IMR-90 (cell line): ENCODE measurements around the gene AP3S1. TPM values are rescaled to one million over a fixed set of nuclear protein-coding genes. Genes with fewer than 3 reads are reported as not detected.

Experiments used
- ATAC-seq: fragments of 200-7000 bp; cut with Tn5 transposase; 2 replicates; pipeline ENCODE4 v1.9.1; 2020; ENCODE audit warnings: low read depth, mild to moderate bottlenecking, moderate library complexity
- BruUV-seq: library from RNA; stranded (reverse); fragments of 400-500 nt; replicated peaks from 2 replicates; lab custom pipeline; 2021; lab: Mats Ljungman, UMichigan
- CTCF ChIA-PET: fragments of 300-600 bp; formaldehyde crosslinking; extraction: SDS; loops from one replicate; lab custom pipeline; 2021; ENCODE audit warnings: antibody characterized with exemption; lab: Yijun Ruan, JAX
- POLR2A ChIA-PET: fragments of 300-600 bp; sonication (Branson Sonifier 250); formaldehyde crosslinking; loops from one replicate; lab custom pipeline; 2022; ENCODE audit warnings: antibody characterized with exemption; ENCODE audit not compliant: unreplicated experiment; lab: Charles Lee
- DNase-seq: peaks from one replicate; pipeline ENCODE4 v3.0.0; 2013
- H2AFZ ChIP-seq: replicated peaks from 2 replicates; pipeline ENCODE3; 2013; ENCODE audit warnings: low read length, mild to moderate bottlenecking; ENCODE audit not compliant: poor library complexity
- H2AK5ac ChIP-seq: 2 replicates; pipeline ENCODE4 v1.6.1; 2013; ENCODE audit warnings: low read depth, low read length, inconsistent platforms
- H2AK9ac ChIP-seq: replicated peaks from 2 replicates; pipeline ENCODE3; 2013; ENCODE audit warnings: mild to moderate bottlenecking, low read depth, low read length, moderate library complexity; ENCODE audit not compliant: poor library complexity
- H2BK120ac ChIP-seq: 2 replicates; pipeline ENCODE4 v1.6.1; 2013; ENCODE audit warnings: low read depth, low read length, inconsistent platforms
- H2BK15ac ChIP-seq: 3 replicates; pipeline ENCODE4 v1.6.1; 2013; ENCODE audit warnings: low read depth, low read length, inconsistent platforms
- H2BK20ac ChIP-seq: 2 replicates; pipeline ENCODE4 v1.6.1; 2013; ENCODE audit warnings: low read depth, mild to moderate bottlenecking, inconsistent platforms, low read length, moderate library complexity
- H2BK5ac ChIP-seq: 2 replicates; pipeline ENCODE4 v1.6.1; 2013; ENCODE audit warnings: mild to moderate bottlenecking, low read depth, low read length, inconsistent platforms; ENCODE audit not compliant: poor library complexity, severe bottlenecking
- H3K14ac ChIP-seq: replicated peaks from 2 replicates; pipeline ENCODE4 v1.6.1; 2013; ENCODE audit warnings: low read depth, low read length, inconsistent platforms
- H3K18ac ChIP-seq: 2 replicates; pipeline ENCODE4 v1.6.1; 2013; ENCODE audit warnings: low read depth, low read length, control low read depth
- H3K23ac ChIP-seq: 2 replicates; pipeline ENCODE4 v1.6.1; 2013; ENCODE audit warnings: low read depth, low read length, inconsistent platforms
- H3K27ac ChIP-seq: 2 replicates; pipeline ENCODE4 v1.5.1; 2013; ENCODE audit warnings: mild to moderate bottlenecking, control low read depth, low read length; ENCODE audit not compliant: insufficient read depth
- H3K27me3 ChIP-seq: 2 replicates; pipeline ENCODE4 v1.6.1; 2013; ENCODE audit warnings: low read length; ENCODE audit not compliant: control insufficient read depth, insufficient read depth
- H3K36me3 ChIP-seq: 2 replicates; pipeline ENCODE4 v1.6.1; 2013; ENCODE audit warnings: low read length, mixed read lengths; ENCODE audit not compliant: control insufficient read depth, insufficient read depth
- H3K4ac ChIP-seq: 2 replicates; pipeline ENCODE4 v1.6.1; 2013; ENCODE audit warnings: low read depth, low read length, inconsistent platforms
- H3K4me1 ChIP-seq: 2 replicates; pipeline ENCODE4 v1.6.1; 2013; ENCODE audit warnings: low read length, mixed read lengths; ENCODE audit not compliant: control insufficient read depth, insufficient read depth
- H3K4me2 ChIP-seq: 2 replicates; pipeline ENCODE4 v1.6.1; 2013; ENCODE audit warnings: low read depth, mild to moderate bottlenecking, control low read depth, low read length, moderate library complexity
- H3K4me3 ChIP-seq: 2 replicates; pipeline ENCODE4 v1.5.1; 2013; ENCODE audit warnings: low read depth, mild to moderate bottlenecking, control low read depth, low read length, moderate library complexity; ENCODE audit not compliant: insufficient read depth
- H3K56ac ChIP-seq: 2 replicates; pipeline ENCODE4 v1.6.1; 2013; ENCODE audit warnings: low read length, inconsistent platforms; ENCODE audit not compliant: insufficient read depth; ENCODE audit errors: extremely low read depth
- H3K79me1 ChIP-seq, 2 experiments: 2 replicates each; pipeline ENCODE4 v1.6.1; 2013; ENCODE audit warnings: low read length in 2 of 2, inconsistent platforms in 1 of 2, low read depth in 1 of 2
- H3K9ac ChIP-seq: 2 replicates; pipeline ENCODE4 v1.6.1; 2013; ENCODE audit warnings: low read depth, low read length, control low read depth
- H3K9me1 ChIP-seq: 2 replicates; pipeline ENCODE4 v1.6.1; 2013; ENCODE audit warnings: low read length, inconsistent platforms; ENCODE audit not compliant: insufficient read depth
- H3K9me3 ChIP-seq: 2 replicates; pipeline ENCODE4 v1.6.1; 2013; ENCODE audit warnings: low read length; ENCODE audit not compliant: control insufficient read depth, insufficient read depth
- H4K20me1 ChIP-seq: 2 replicates; pipeline ENCODE4 v1.6.1; 2013; ENCODE audit warnings: low read length, inconsistent platforms; ENCODE audit not compliant: insufficient read depth
- H4K5ac ChIP-seq: 2 replicates; pipeline ENCODE4 v1.6.1; 2013; ENCODE audit warnings: mild to moderate bottlenecking, low read depth, low read length, control low read depth
- H4K8ac ChIP-seq, 2 experiments: 2 replicates each; pipeline ENCODE4 v1.6.1; 2013; ENCODE audit warnings: low read depth in 2 of 2, low read length in 2 of 2, control low read depth in 1 of 2, inconsistent platforms in 1 of 2
- H4K91ac ChIP-seq: 2 replicates; pipeline ENCODE4 v1.6.1; 2013; ENCODE audit warnings: low read depth, low read length, inconsistent platforms; ENCODE audit not compliant: insufficient read depth
- BHLHE40 ChIP-seq: fragments of 150-350 bp; IDR thresholded peaks from 2 replicates; pipeline ENCODE4 v1.6.1; 2016; ENCODE audit warnings: mild to moderate bottlenecking, low read depth, low read length
- CEBPB ChIP-seq: IDR thresholded peaks from 2 replicates; pipeline ENCODE4 v1.6.1; 2012; ENCODE audit warnings: low read depth, low read length, improper control_type of control experiment
- CHD1 ChIP-seq: IDR thresholded peaks from 2 replicates; pipeline ENCODE4 v1.6.1; 2012; ENCODE audit warnings: low read depth, low read length, improper control_type of control experiment
- CTCF ChIP-seq: conservative IDR thresholded peaks from 2 replicates; pipeline ENCODE4 v1.5.1; 2012; ENCODE audit warnings: mild to moderate bottlenecking, low read depth, low read length, improper control_type of control experiment
- ELK1 ChIP-seq: fragments of 150-350 bp; IDR thresholded peaks from 2 replicates; pipeline ENCODE4 v1.6.1; 2016; ENCODE audit warnings: low read depth, mild to moderate bottlenecking, low read length, moderate library complexity, borderline replicate concordance
- FOS ChIP-seq: fragments of 150-350 bp; IDR thresholded peaks from 2 replicates; pipeline ENCODE4 v1.6.1; 2016; ENCODE audit warnings: low read depth, low read length
- MAFK ChIP-seq: IDR thresholded peaks from 2 replicates; pipeline ENCODE4 v1.6.1; 2012; ENCODE audit warnings: low read depth, low read length, improper control_type of control experiment
- MAZ ChIP-seq: IDR thresholded peaks from 2 replicates; pipeline ENCODE4 v1.6.1; 2012; ENCODE audit warnings: low read depth, mild to moderate bottlenecking, low read length, improper control_type of control experiment, moderate library complexity, borderline replicate concordance
- MXI1 ChIP-seq: IDR thresholded peaks from 2 replicates; pipeline ENCODE4 v1.6.1; 2012; ENCODE audit warnings: low read depth, mild to moderate bottlenecking, low read length, moderate library complexity, borderline replicate concordance
- NFE2L2 ChIP-seq: fragments of 150-350 bp; IDR thresholded peaks from 2 replicates; pipeline ENCODE4 v1.6.1; 2016; ENCODE audit warnings: low read depth, mild to moderate bottlenecking, low read length
- RAD21 ChIP-seq: IDR thresholded peaks from 2 replicates; pipeline ENCODE4 v1.6.1; 2012; ENCODE audit warnings: low read length, improper control_type of control experiment
- RCOR1 ChIP-seq: IDR thresholded peaks from 2 replicates; pipeline ENCODE4 v1.6.1; 2012; ENCODE audit warnings: mild to moderate bottlenecking, low read length, improper control_type of control experiment; ENCODE audit not compliant: insufficient replicate concordance
- SMC3 ChIP-seq: fragments of 150-350 bp; IDR thresholded peaks from 2 replicates; pipeline ENCODE4 v1.6.1; 2016; ENCODE audit warnings: low read depth, mild to moderate bottlenecking, antibody characterized with exemption, low read length, moderate library complexity
- WGBS, 2 experiments: methylation state at CpG; one replicate each; pipeline versions ENCODE4 v1.1.5 to v1.1.7; 2013; ENCODE audit warnings: missing lambda C conversion rate in 2 of 2; ENCODE audit not compliant: insufficient read length in 1 of 2; ENCODE audit errors: extremely low coverage in 2 of 2; 5-methylcytosine and 5-hydroxymethylcytosine counted together
- dilution Hi-C: fragments of 300-500 bp; cut with HindIII; formaldehyde crosslinking; loops from one replicate; pipeline ENCODE4 v1.14.3; 2018; ENCODE audit warnings: low sequenced_read_pairs; ENCODE audit not compliant: unreplicated experiment
- in situ Hi-C: fragments of 300-500 bp; cut with MboI; formaldehyde crosslinking; loops from 3 replicates; pipeline ENCODE4 v1.14.3; 2019; ENCODE audit warnings: low sequenced_read_pairs, inconsistent platforms, mixed read lengths
- intact Hi-C: fragments of 100-400 bp; cut with micrococcal nuclease; formaldehyde crosslinking; loops from 2 replicates; pipeline ENCODE4 v1.10.0; 2022
- polyA plus RNA-seq, 3 experiments: library from polyadenylated mRNA; depleted of rRNA; stranded (reverse); fragments of >200 nt; gene quantifications; 2 replicates each; pipeline ENCODE4 v1.2.3, GENCODE V29; 2012; ENCODE audit warnings: low replicate concordance in 1 of 3
- total RNA-seq: library from RNA; depleted of rRNA; stranded (reverse); fragments of >200 nt; gene quantifications from 2 replicates; pipeline ENCODE4 v1.2.3, GENCODE V29; 2012
- TF ChIP-seq, protein P1 (sequence below): fragments of 150-350 bp; IDR thresholded peaks from 2 replicates; pipeline ENCODE4 v1.6.1; 2017; ENCODE audit warnings: mild to moderate bottlenecking, antibody characterized with exemption, low read length, low read depth

Gene AP3S1
- total and polyA plus RNA-seq, 2 of the 4 experiments (the other 2 are of a cell fraction), result 21.9 to 73.1 TPM

- Histone ChIP-seq H2AFZ (no peak overlapping the region), H3K14ac (no peak overlapping the region), H3K9ac (no peak overlapping the region), H3K9me1 (no peaks in the 10 kb centered on the region), H3K27me3 (peaks cover 6% of the 10 kb centered on the region), H3K79me1 (no peaks in the 10 kb centered on the region), H3K23ac (no peak overlapping the region), H3K27ac (no peak overlapping the region), H3K4me2 (no peak overlapping the region), H2BK15ac (no peak overlapping the region), H4K91ac (no peak overlapping the region), H2AK5ac (no peak overlapping the region), H4K8ac (no peak overlapping the region), H3K9me3 (no peaks in the 10 kb centered on the region; the same call in 1 of the 2 replicates), H2BK120ac (no peak overlapping the region), H2BK20ac (no peak overlapping the region), H3K4ac (no peak overlapping the region), H3K4me3 (no peak overlapping the region), H3K18ac (no peak overlapping the region), H4K5ac (no peak overlapping the region), H3K4me1 (no peaks in the 10 kb centered on the region), H2BK5ac (no peak overlapping the region), H3K36me3 (no peaks in the 10 kb centered on the region), H3K56ac (no peak overlapping the region), H4K20me1 (no peaks in the 10 kb centered on the region), H2AK9ac (no peak overlapping the region)
- DNase-seq (no peak), ATAC-seq (no peak)
- ChIA-PET CTCF (no interaction called here), POLR2A (no interaction called here)
- WGBS, 2 experiments, result no CpG with 5 or more reads among the region's 1 CpG
- TF ChIP-seq MXI1, result no peak
- no peak for TF ChIP-seq FOS
- TF ChIP-seq CHD1, result no peak
- no peak for TF ChIP-seq RAD21
- no peak for TF ChIP-seq NFE2L2
- TF ChIP-seq MAZ, result no peak
- no peak for TF ChIP-seq ELK1
- TF ChIP-seq MAFK, result no peak
- no peak for TF ChIP-seq BHLHE40
- TF ChIP-seq SMC3, result no peak
- TF ChIP-seq, protein P1, sequence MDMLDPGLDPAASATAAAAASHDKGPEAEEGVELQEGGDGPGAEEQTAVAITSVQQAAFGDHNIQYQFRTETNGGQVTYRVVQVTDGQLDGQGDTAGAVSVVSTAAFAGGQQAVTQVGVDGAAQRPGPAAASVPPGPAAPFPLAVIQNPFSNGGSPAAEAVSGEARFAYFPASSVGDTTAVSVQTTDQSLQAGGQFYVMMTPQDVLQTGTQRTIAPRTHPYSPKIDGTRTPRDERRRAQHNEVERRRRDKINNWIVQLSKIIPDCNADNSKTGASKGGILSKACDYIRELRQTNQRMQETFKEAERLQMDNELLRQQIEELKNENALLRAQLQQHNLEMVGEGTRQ, result no peak
- TF ChIP-seq RCOR1, result no peak
- TF ChIP-seq CEBPB, result no peak
- TF ChIP-seq CTCF, result no peak
- BruUV-seq, result no TSS peak
- dilution Hi-C loops (no loop called here), intact Hi-C loops (no loop called here), in situ Hi-C loops (no loop called here)
Measured at GRCh38 chr5:115820846-115821245, 20.9 kb upstream of the AP3S1 start.
